ENCODE measurements around the gene TIMM8B. TPM values are rescaled to one million over a fixed set of nuclear protein-coding genes. Genes with fewer than 3 reads are reported as not detected.
A peak's percentile ranks its signal among the peaks of the same experiment; 100 is the strongest.

Gene TIMM8B, protein sequence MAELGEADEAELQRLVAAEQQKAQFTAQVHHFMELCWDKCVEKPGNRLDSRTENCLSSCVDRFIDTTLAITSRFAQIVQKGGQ
- 66.8 TPM for total RNA-seq

DNA sequence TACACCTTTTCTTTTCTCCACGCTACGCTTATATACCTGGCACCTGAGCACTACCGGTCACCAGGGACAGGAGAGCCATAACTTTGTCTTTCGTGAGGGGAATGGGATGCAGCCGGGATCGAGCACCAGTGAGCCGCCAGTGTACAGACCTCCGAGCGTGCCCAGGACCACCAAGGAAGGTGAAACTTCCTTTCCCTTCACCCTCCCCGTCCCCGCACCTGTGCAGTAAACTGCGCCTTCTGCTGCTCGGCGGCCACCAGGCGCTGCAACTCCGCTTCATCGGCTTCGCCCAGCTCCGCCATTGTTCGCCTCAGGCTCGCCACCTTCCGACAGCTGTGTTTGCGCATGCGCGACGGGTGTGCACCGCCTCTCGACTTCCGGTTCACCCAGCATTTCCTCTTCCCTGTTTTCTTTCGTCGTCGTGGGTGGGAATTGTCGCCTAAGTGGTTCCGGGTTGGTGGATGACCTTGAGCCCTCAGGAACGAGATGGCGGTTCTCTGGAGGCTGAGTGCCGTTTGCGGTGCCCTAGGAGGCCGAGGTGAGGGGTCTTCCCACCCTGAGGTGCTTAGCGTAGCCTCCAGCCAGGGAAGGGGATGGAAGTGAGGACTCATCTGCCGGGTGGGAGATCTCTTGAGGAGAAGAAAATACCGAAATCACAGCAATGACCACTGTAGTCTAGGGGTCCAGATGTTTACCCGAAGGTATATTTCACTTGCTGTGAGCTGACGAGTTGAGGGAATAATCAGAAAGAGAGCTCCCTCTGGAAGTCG, at the start of gene TIMM8B, which contains the start of gene SDHD:
Gene TIMM8B, minus strand, starts transcription at position 335 of the 770 bp plus-strand sequence. Its CDS starts 33 bp downstream, at position 302.
Gene SDHD, plus strand, starts transcription at position 452 of the 770 bp plus-strand sequence. Its CDS starts 35 bp downstream, at position 487.
- H3K27ac ChIP-seq (ENCODE audit: low read depth, low read length): peak within 1 kb of the TSS; percentile 91
- H3K9ac ChIP-seq (ENCODE audit: low read depth in 1 of 3, low read length in 3 of 3): peak within 1 kb of the TSS; percentile 95 to 98 (median 96)
- H3K36me3 ChIP-seq (ENCODE audit: control insufficient read depth in 3 of 3, insufficient read depth in 3 of 3, low read length in 3 of 3): peaks cover 35 to 68% (median 67%) of the 10 kb centered on the region in 3 donors
- peaks cover 28 to 50% (median 35%) of the 10 kb centered on the region in 3 donors for H3K4me1 ChIP-seq (ENCODE audit: control insufficient read depth in 3 of 3, insufficient read depth in 3 of 3, low read length in 3 of 3)
- no peaks in the 10 kb centered on the region for H3K9me3 ChIP-seq (ENCODE audit: control insufficient read depth in 3 of 3, low read length in 3 of 3)
- no peaks in the 10 kb centered on the region for H3K27me3 ChIP-seq (ENCODE audit: control insufficient read depth in 3 of 3, insufficient read depth in 3 of 3, low read length in 3 of 3)
- H3K4me3 ChIP-seq (ENCODE audit: low read length in 3 of 3): peak within 1 kb of the TSS; percentile 96 to 100 (median 97)

DNA sequence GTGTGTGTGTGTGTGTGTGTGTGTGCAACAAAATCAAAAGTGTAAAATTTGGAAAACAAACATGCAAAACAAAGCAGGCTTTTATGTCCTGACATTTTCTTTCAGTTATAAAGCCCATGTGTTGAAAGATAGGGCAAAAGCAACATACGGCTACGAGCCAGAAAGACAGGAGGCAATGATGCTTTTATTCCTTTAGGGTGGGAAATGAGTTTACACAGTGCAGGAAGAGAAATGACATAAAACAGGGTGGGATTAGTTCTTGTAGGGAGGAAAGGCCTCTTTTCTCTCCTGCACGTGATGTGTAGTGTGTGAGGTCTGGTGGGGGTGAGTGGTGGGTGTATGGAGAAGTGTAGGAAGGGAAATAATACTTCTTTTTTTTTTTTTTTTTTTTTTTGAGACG, 47.9 kb upstream of the TIMM8B start:
- no peak overlapping the region for H3K27ac ChIP-seq (ENCODE audit: low read depth, low read length)
- H3K9me3 ChIP-seq (ENCODE audit: control insufficient read depth in 3 of 3, low read length in 3 of 3): no peaks in the 10 kb centered on the region
- no peaks in the 10 kb centered on the region for H3K36me3 ChIP-seq (ENCODE audit: control insufficient read depth in 3 of 3, insufficient read depth in 3 of 3, low read length in 3 of 3)
- H3K4me3 ChIP-seq (ENCODE audit: low read length in 3 of 3): no peak overlapping the region
- no peak overlapping the region for H3K9ac ChIP-seq (ENCODE audit: low read depth in 1 of 3, low read length in 3 of 3)
- H3K4me1 ChIP-seq (ENCODE audit: control insufficient read depth in 3 of 3, insufficient read depth in 3 of 3, low read length in 3 of 3): peaks cover 7 to 9% (median 7%) of the 10 kb centered on the region in 3 donors
- no peaks in the 10 kb centered on the region for H3K27me3 ChIP-seq (ENCODE audit: control insufficient read depth in 3 of 3, insufficient read depth in 3 of 3, low read length in 3 of 3)

DNA sequence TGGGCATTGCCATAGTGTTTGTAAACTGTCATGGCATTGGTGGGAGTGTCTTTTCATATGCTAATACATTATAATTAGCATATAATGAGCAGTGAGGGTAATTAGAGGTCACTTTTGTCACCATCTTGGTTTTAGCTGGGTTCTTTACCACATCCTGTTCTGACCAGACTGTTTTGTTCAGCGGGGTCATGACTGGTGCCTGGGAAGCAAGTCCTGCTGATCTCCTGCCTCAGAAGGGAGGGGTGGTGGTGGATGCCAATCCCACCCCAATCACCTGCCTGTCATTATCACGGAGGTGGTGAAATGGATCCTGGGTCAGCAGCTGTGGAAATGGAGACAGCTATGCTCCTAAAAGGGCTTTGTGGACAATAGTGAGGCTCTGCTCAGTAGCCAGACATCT, 46.2 kb upstream of the TIMM8B start:
- no peak overlapping the region for H3K9ac ChIP-seq (ENCODE audit: low read depth in 1 of 3, low read length in 3 of 3)
- H3K4me1 ChIP-seq (ENCODE audit: control insufficient read depth in 3 of 3, insufficient read depth in 3 of 3, low read length in 3 of 3): peaks cover 7 to 14% (median 7%) of the 10 kb centered on the region in 3 donors
- no peaks in the 10 kb centered on the region for H3K27me3 ChIP-seq (ENCODE audit: control insufficient read depth in 3 of 3, insufficient read depth in 3 of 3, low read length in 3 of 3)
- no peaks in the 10 kb centered on the region for H3K36me3 ChIP-seq (ENCODE audit: control insufficient read depth in 3 of 3, insufficient read depth in 3 of 3, low read length in 3 of 3)
- no peaks in the 10 kb centered on the region for H3K9me3 ChIP-seq (ENCODE audit: control insufficient read depth in 3 of 3, low read length in 3 of 3)
- no peak overlapping the region for H3K27ac ChIP-seq (ENCODE audit: low read depth, low read length)
- no peak overlapping the region for H3K4me3 ChIP-seq (ENCODE audit: low read length in 3 of 3)

DNA sequence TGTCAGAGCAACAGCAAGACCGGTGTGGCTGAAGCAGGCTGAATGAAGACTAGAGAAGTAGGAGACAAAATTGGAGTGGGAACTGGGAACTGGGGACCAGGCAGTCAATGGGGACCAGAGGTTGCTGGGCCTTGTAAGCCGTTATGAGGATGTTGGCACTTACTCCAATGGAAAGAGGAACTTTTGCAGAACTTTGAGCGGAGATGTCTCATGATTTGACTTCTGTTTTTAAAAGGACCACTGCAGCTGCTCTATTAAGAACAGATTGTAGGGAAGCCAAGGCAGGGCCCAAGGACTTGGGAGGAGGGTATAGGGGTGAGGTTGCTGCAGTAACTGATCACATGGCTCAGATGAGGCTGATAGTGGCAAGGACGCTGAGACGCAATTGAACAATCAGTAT, 43.1 kb upstream of the TIMM8B start:
- no peaks in the 10 kb centered on the region for H3K9me3 ChIP-seq (ENCODE audit: control insufficient read depth in 3 of 3, low read length in 3 of 3)
- no peak overlapping the region for H3K4me3 ChIP-seq (ENCODE audit: low read length in 3 of 3)
- H3K9ac ChIP-seq (ENCODE audit: low read depth in 1 of 3, low read length in 3 of 3): no peak overlapping the region
- H3K27me3 ChIP-seq (ENCODE audit: control insufficient read depth in 3 of 3, insufficient read depth in 3 of 3, low read length in 3 of 3): no peaks in the 10 kb centered on the region
- H3K27ac ChIP-seq (ENCODE audit: low read depth, low read length): no peak overlapping the region
- H3K36me3 ChIP-seq (ENCODE audit: control insufficient read depth in 3 of 3, insufficient read depth in 3 of 3, low read length in 3 of 3): no peaks in the 10 kb centered on the region
- peaks cover 7 to 14% (median 7%) of the 10 kb centered on the region in 3 donors for H3K4me1 ChIP-seq (ENCODE audit: control insufficient read depth in 3 of 3, insufficient read depth in 3 of 3, low read length in 3 of 3)

DNA sequence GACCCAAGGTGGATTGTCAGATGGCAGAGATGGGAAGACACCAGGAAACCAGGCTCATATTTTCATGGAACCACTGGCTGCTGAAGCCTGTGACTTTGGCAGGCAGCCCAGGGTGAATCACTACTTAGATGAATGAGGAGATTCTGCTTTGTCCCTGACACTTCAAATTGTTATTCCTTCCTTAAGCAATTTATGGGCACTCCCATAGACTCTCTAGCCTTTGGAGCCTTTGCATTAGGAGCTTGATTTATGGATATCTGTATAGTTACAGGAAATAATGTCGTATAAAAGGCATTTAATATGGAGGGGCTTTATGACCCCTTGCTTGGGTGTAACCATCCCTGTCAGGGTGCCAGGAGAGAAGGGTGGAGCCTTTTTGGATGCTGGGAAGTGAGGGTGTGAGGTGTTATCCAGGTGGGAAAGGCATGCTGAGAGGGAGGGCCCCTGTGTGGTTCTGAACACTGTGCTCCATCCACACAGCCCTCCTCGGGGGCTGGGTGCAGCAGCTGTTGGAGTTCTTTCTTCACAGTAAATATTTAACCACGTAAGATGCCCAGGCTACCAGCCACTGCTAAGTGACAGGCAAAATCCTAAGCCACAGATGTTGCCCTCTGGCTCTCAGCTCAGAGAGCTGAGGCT, 42.0 kb upstream of the TIMM8B start:
- no peaks in the 10 kb centered on the region for H3K27me3 ChIP-seq (ENCODE audit: control insufficient read depth in 3 of 3, insufficient read depth in 3 of 3, low read length in 3 of 3)
- no peaks in the 10 kb centered on the region for H3K9me3 ChIP-seq (ENCODE audit: control insufficient read depth in 3 of 3, low read length in 3 of 3)
- no peak overlapping the region for H3K27ac ChIP-seq (ENCODE audit: low read depth, low read length)
- no peak overlapping the region for H3K4me3 ChIP-seq (ENCODE audit: low read length in 3 of 3)
- H3K9ac ChIP-seq (ENCODE audit: low read depth in 1 of 3, low read length in 3 of 3): peak overlapping the region in 1 of 3 donors; percentile 8
- no peaks in the 10 kb centered on the region for H3K36me3 ChIP-seq (ENCODE audit: control insufficient read depth in 3 of 3, insufficient read depth in 3 of 3, low read length in 3 of 3)
- H3K4me1 ChIP-seq (ENCODE audit: control insufficient read depth in 3 of 3, insufficient read depth in 3 of 3, low read length in 3 of 3): peaks cover 7 to 14% (median 7%) of the 10 kb centered on the region in 3 donors

DNA sequence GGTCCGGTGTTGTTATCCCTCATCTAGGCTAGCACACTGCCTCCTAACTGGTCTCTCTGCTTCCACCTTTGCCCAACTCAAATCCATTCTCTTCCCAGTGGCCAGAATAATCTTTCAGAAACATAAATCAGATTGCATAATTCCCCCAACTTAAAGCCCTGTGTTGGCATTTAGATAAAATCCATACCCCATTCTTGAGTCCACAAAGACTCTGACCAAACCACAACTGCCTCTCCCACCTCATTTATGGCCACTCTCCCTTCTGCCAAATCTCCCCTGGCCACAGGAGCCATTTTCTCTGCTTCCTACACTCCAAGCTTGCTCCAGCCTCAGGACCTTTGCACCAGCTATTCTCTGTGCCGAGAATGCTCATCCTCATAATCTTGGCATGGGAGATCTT, 40.5 kb upstream of the TIMM8B start:
- H3K27ac ChIP-seq (ENCODE audit: low read depth, low read length): no peak overlapping the region
- H3K9me3 ChIP-seq (ENCODE audit: control insufficient read depth in 3 of 3, low read length in 3 of 3): no peaks in the 10 kb centered on the region
- H3K4me1 ChIP-seq (ENCODE audit: control insufficient read depth in 3 of 3, insufficient read depth in 3 of 3, low read length in 3 of 3): peaks cover 3 to 8% (median 3%) of the 10 kb centered on the region in 3 donors
- no peaks in the 10 kb centered on the region for H3K27me3 ChIP-seq (ENCODE audit: control insufficient read depth in 3 of 3, insufficient read depth in 3 of 3, low read length in 3 of 3)
- H3K36me3 ChIP-seq (ENCODE audit: control insufficient read depth in 3 of 3, insufficient read depth in 3 of 3, low read length in 3 of 3): no peaks in the 10 kb centered on the region
- no peak overlapping the region for H3K9ac ChIP-seq (ENCODE audit: low read depth in 1 of 3, low read length in 3 of 3)
- no peak overlapping the region for H3K4me3 ChIP-seq (ENCODE audit: low read length in 3 of 3)

DNA sequence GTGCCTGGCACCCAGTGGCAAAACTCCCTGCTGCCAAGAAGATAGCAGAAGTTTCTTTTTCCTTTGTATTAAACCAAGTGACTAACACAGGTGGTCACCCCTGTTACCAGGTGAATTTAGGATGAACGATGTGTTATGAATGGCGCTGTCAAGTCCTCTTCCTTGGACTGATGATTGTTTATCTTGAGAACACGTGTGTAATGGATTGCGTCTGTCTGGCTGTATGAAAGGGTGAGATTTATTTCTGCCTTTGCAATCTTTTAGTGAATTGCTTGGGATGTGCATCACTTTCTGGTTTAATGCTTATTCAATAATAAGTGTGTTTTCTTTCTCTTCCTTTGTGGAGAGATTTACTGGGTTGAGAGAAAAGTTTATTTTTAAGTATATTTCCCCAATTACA, 36.6 kb upstream of the TIMM8B start:
- no peak overlapping the region for H3K27ac ChIP-seq (ENCODE audit: low read depth, low read length)
- no peaks in the 10 kb centered on the region for H3K27me3 ChIP-seq (ENCODE audit: control insufficient read depth in 3 of 3, insufficient read depth in 3 of 3, low read length in 3 of 3)
- peaks cover 0 to 2% (median 0%) of the 10 kb centered on the region in 3 donors for H3K36me3 ChIP-seq (ENCODE audit: control insufficient read depth in 3 of 3, insufficient read depth in 3 of 3, low read length in 3 of 3)
- no peak overlapping the region for H3K9ac ChIP-seq (ENCODE audit: low read depth in 1 of 3, low read length in 3 of 3)
- no peak overlapping the region for H3K4me3 ChIP-seq (ENCODE audit: low read length in 3 of 3)
- peaks cover 4 to 6% (median 5%) of the 10 kb centered on the region in 3 donors for H3K4me1 ChIP-seq (ENCODE audit: control insufficient read depth in 3 of 3, insufficient read depth in 3 of 3, low read length in 3 of 3)
- H3K9me3 ChIP-seq (ENCODE audit: control insufficient read depth in 3 of 3, low read length in 3 of 3): no peaks in the 10 kb centered on the region

DNA sequence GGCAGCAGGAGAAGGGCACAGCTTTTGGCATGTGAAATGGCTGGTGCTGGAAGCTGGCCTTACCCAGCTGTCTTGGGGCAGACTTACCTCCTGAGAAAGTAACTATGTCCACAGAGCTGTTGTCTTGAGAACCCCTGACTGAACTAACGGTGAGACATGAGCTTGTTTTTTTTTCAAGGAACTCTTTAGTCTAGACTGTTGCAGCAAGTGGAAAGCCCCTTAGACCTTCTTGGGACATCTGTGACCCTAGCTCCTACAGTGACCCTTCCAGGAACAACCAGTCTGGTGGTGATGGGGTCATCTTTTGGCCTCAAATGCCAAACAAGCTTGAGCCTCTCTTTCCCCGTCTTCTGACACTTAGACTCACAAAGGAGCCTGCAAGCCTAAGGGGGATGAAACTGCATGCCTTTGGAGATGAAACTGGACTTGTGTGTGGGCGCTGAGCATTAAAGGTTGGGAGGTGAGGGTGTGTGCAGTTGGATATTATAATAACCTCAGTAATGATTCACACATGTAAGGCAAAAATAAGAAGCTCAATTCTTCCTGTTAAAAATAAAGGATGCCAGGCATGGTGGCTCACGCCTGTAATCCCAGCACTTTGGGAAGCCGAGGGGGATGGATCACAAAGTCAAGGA, 35.5 kb upstream of the TIMM8B start:
- H3K4me3 ChIP-seq (ENCODE audit: low read length in 3 of 3): no peak overlapping the region
- H3K27ac ChIP-seq (ENCODE audit: low read depth, low read length): no peak overlapping the region
- no peaks in the 10 kb centered on the region for H3K9me3 ChIP-seq (ENCODE audit: control insufficient read depth in 3 of 3, low read length in 3 of 3)
- H3K9ac ChIP-seq (ENCODE audit: low read depth in 1 of 3, low read length in 3 of 3): no peak overlapping the region
- H3K27me3 ChIP-seq (ENCODE audit: control insufficient read depth in 3 of 3, insufficient read depth in 3 of 3, low read length in 3 of 3): no peaks in the 10 kb centered on the region
- H3K36me3 ChIP-seq (ENCODE audit: control insufficient read depth in 3 of 3, insufficient read depth in 3 of 3, low read length in 3 of 3): peaks cover 0 to 2% (median 0%) of the 10 kb centered on the region in 3 donors
- H3K4me1 ChIP-seq (ENCODE audit: control insufficient read depth in 3 of 3, insufficient read depth in 3 of 3, low read length in 3 of 3): peaks cover 4 to 6% (median 5%) of the 10 kb centered on the region in 3 donors

DNA sequence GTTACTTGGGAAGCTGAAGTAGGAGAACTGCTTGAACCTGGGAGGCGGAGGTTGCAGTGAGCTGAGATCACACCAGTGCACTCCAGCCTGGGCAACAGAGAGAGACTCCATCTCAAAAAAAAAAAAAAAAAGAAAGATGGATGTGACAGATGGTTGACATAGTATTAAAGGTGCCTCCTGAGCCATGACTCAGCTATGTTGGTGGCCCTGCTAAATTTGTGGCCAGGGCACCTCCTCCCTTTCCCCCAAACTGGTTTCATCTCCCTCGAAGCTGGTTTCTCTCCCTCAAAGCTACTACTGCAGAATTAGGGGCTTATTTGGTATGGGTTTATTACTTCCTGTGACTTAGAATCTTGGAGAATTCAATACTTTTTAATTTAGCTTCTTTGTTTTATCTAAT, 31.6 kb upstream of the TIMM8B start:
- Histone ChIP-seq H3K9me3 (ENCODE audit: control insufficient read depth in 3 of 3, low read length in 3 of 3) (no peaks in the 10 kb centered on the region), H3K27ac (ENCODE audit: low read depth, low read length) (no peak overlapping the region), H3K4me1 (ENCODE audit: control insufficient read depth in 3 of 3, insufficient read depth in 3 of 3, low read length in 3 of 3) (peaks cover 4 to 7% (median 6%) of the 10 kb centered on the region in 3 donors), H3K9ac (ENCODE audit: low read depth in 1 of 3, low read length in 3 of 3) (no peak overlapping the region), H3K4me3 (ENCODE audit: low read length in 3 of 3) (no peak overlapping the region), H3K27me3 (ENCODE audit: control insufficient read depth in 3 of 3, insufficient read depth in 3 of 3, low read length in 3 of 3) (no peaks in the 10 kb centered on the region), H3K36me3 (ENCODE audit: control insufficient read depth in 3 of 3, insufficient read depth in 3 of 3, low read length in 3 of 3) (peaks cover 0 to 2% (median 0%) of the 10 kb centered on the region in 3 donors)
